Omental fat pad (tissue), 4 donors: ENCODE measurements around the gene LARP1. TPM values are rescaled to one million over a fixed set of nuclear protein-coding genes. Genes with fewer than 3 reads are reported as not detected.
"Not testable (repeated sequence)": the region's sequence is repeated elsewhere in the genome, so short reads cannot be mapped to it uniquely, and the experiment has no call there.

Experiments used
- ATAC-seq: fragments of 150-250 bp; one replicate; pipeline ENCODE4 v1.9.1; 2016; ENCODE audit warnings: mild to moderate bottlenecking, moderate library complexity; ENCODE audit not compliant: low FRiP score
- DNase-seq: peaks from one replicate; pipeline ENCODE4 v3.0.0-alpha.2; 2019; ENCODE audit warnings: low spot score
- total RNA-seq, 4 donors: library from RNA; depleted of rRNA; stranded (reverse); fragments of >200 nt; gene quantifications; one replicate each; pipeline ENCODE4 v1.1.0, GENCODE V29; 2016
- TF ChIP-seq, protein P1 (sequence below), 3 donors: fragments of 450-650 bp; IDR thresholded peaks; one replicate each; pipeline ENCODE4 v1.5.1; 2016 to 2017; ENCODE audit warnings: antibody characterized with exemption in 3 of 3, mild to moderate bottlenecking in 3 of 3, moderate library complexity in 2 of 3

The LARP1 gene
- total RNA-seq, 4 donors from 2014 or later: 80.5 to 155 (median 106) TPM

DNA sequence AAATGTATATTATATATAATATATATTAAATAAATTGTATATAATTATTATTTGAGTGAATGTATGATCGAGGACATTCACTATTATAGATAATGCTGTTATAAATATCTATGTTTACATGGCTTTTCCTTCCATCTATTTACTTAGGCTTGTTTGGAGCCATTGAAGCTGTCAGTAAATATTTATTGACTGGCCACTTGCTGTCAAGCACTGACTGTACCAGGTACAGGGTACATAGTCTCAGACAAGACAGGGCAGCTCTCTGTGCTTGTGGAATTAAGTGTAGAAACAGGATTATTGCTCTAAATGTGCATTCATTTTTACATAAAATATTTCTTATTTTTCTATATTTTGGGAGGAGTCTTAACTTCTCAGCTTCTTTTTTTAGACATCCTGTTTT is 78.9 kb downstream of the LARP1 start:
- DNase-seq (no peak), ATAC-seq (no peak)
- TF ChIP-seq, protein P1, sequence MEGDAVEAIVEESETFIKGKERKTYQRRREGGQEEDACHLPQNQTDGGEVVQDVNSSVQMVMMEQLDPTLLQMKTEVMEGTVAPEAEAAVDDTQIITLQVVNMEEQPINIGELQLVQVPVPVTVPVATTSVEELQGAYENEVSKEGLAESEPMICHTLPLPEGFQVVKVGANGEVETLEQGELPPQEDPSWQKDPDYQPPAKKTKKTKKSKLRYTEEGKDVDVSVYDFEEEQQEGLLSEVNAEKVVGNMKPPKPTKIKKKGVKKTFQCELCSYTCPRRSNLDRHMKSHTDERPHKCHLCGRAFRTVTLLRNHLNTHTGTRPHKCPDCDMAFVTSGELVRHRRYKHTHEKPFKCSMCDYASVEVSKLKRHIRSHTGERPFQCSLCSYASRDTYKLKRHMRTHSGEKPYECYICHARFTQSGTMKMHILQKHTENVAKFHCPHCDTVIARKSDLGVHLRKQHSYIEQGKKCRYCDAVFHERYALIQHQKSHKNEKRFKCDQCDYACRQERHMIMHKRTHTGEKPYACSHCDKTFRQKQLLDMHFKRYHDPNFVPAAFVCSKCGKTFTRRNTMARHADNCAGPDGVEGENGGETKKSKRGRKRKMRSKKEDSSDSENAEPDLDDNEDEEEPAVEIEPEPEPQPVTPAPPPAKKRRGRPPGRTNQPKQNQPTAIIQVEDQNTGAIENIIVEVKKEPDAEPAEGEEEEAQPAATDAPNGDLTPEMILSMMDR (IDR thresholded peaks at IDR 0.05): no peak

DNA sequence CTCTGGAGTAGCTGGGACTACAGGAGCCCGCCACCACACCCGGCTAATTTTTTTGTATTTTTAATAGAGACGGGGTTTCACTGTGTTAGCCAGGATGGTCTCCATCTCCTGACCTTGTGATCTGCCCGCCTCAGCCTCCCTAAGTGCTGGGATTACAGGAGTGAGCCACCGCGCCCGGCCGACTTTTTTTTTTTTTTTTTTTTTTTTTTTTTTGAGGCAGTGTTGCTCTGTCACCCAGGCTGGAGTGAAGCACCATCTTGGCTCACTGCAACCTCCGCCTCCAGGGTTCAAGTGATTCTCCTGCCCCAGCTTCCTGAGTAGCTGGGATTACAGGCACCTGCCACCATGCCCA is 80.5 kb downstream of the LARP1 start:
- not testable (repeated sequence) for DNase-seq
- ATAC-seq: peak; percentile 3

DNA sequence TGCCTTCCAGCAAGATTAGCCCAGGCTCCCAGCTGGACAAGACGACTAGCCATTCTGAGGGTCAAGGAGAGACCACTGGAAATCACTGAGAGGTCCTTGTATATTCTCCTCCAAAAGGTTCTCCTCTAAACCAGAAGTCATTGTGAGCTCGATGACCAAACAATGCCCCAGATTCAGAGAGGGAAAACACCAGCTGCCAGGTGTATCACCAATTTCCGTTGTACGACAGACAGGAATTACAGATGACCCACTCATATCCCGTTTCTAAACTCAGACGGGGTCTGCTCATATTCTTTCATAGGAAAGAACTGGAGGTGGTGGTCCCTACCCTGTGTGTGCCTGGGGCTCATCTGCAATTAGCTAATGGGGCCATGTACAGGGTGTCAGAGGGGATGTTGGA is 81.0 kb downstream of the LARP1 start:
- DNase-seq (no peak), ATAC-seq (no peak)
- TF ChIP-seq, protein P1 (IDR thresholded peaks at IDR 0.05): no peak

DNA sequence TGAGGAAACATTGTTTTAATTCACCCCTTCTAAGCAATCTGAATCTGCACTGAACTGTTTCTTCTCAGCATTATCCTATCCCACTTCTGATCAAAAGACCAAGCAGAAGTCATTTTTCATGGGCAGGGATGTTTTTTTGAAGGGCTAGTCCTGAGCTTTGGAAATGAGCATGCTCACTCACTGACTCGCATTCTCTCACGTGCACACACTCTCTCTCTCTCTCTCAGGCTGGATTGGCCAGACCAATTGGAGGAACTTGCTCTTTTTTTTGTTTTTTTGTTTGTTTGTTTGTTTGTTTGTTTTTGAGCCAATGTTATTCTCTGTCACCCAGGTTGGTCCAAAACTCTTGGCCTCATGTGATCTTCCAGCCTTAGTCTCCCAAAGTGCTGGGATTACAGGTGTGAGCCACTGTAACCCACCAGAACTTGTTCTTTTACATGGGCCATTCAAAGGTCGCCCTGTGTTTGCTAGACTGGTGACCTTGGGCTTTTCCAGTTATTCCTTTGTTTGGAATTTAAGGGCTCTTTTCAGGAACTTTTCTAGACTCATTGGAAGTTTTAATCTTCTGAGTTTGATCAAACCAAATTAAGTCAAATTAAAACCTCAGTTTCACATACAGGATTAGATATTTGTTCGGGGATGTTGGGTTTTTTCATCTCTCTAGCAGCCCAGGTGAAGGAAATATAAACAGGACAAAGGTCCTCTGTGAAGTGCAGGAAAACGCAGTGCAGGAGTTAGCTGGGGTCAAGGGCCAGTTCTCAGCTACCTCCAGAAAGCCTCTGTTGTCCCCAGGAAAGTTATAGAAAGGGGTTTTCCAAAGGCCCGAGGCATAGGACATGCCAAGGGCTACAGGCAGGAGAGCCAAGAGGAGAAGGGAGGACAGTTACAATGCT is 82.1 kb downstream of the LARP1 start:
- ATAC-seq (no peak), DNase-seq (no peak)
- TF ChIP-seq, protein P1 (IDR thresholded peaks at IDR 0.05): no peak

DNA sequence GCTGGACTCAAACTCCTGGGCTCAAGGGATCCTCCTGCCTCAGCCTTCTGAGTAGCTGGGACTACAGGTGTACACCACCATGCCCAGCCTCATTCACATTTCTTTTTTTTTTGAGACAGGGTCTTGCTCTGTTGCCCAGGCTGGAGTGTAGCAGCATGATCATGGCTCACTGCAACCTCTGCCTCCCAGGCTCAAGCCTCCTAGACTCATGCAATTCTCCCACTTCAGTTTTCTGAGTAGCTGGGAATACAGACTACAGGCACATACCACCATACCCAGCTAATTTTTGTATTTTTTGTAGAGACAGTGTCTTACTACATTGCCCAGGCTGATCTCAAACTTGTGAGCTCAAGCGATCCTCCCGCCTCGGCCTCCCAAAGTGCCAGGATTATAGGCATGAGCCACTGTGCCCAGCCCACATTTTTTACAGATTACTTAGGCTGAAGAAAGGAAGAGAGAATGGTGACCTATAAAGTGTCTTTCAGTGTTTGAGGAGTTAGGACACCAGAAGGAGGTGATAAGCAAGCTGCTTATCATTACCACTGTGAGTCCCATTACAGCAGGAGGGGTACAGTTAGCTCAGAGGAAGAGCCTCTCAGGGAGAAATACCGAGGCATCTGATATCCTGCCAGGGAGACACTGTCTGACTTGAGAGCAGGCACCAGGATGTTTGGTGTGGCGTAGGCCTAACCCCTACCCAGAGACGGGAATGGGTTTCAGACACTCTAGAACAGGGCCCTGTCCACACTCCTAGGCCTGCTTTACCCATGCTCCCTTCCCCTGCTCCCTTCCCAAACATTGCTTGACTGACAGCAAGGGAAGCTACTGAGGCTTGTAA is 85.5 kb downstream of the LARP1 start:
- no peak for DNase-seq
- no peak for ATAC-seq
- TF ChIP-seq, protein P1 (IDR thresholded peaks at IDR 0.05): no peak

DNA sequence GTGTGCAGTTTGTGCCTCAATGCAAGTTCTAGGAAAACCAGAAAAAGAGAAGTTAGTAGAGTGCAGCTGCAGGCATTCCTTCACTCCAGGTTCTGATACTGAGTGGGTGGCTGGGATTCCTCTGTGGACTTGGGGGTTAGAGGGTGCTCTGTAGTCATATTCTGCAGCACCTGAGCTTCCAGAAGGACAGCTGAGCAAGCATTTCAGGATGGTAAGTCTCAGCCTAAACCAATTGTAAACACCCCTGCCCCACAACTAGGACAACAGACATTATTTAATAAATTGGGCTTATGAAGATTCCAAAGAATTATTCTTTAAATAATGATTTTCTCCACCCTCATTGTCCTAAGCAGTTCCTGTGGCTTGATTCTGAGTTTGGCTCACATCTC is 86.1 kb downstream of the LARP1 start:
- no peak for ATAC-seq
- DNase-seq: no peak
- TF ChIP-seq, protein P1 (IDR thresholded peaks at IDR 0.05): no peak

DNA sequence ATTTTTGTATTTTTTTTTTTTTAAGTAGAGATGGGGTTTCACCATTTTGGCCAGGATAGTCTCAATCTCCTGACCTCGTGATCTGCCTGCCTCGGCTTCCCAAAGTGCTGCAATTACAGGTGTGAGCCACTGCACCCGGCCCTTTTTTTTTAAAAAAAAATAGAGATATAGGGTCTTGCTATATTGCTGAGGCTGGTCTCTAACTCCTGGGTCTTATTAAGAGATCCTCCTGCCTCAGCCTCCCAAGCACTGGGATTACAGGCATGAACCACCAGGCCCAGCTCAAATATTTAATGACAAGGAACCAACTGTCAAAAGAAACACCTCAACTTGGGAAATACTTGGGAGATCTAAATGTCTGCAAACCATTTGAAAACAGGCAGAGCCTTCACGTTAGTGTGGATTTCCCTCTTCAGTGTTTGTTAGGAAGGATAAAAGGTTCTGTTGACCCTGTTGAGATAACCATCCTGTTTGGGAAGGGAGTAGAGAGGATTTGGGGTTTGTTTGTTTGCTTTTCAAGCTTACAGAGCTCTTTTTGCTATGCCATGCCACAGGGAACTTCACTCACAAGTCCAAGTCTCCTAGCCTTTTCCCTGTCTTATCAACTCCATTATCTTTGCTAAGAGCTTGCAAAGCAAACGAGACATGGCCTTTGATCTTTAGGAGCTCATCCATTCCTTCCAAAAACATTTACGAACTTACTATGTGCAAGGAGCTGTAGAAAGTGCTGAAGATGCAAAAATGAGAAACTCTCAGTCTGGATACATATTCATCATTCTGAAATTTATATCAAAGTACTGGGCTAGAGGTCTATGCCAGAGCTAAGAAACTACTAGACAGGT is 87.7 kb downstream of the LARP1 start:
- DNase-seq (no peak), ATAC-seq (no peak)
- TF ChIP-seq, protein P1 (IDR thresholded peaks at IDR 0.05): no peak
